ENCODE results near the gene RYR1. TPM values are rescaled to one million over a fixed set of nuclear protein-coding genes. Genes with fewer than 3 reads are reported as not detected.

RYR1 gene
- total and polyA plus RNA-seq, 10 of the 15 experiments (the other 5 are each of a cell fraction or from before 2014, with no cell fraction given) = under 0.01 to 0.32 (median 0.07) TPM; not detected in 1

GRCh38 chr19:38618590-38619360, 185.3 kb downstream of the RYR1 start, which contains the start of gene EIF3K (continued):
- TF ChIP-seq JUND (IDR thresholded peaks at IDR 0.05; ENCODE audit: low read depth, low read length) = no peak
- TF ChIP-seq POLR2A (IDR thresholded peaks at IDR 0.05; ENCODE audit: low read depth, low read length) = peak; percentile 98
- peak; percentile 89 for TF ChIP-seq SIN3A (IDR thresholded peaks at IDR 0.05; ENCODE audit: low read depth, low read length)
- TF ChIP-seq HDGF (IDR thresholded peaks at IDR 0.05) = peak; percentile 82; the same call in 1 of the 2 replicates
- no peak for TF ChIP-seq CUX1 (IDR thresholded peaks at IDR 0.05; ENCODE audit: insufficient replicate concordance, low read depth, low read length)
- no peak for TF ChIP-seq TCF3 (IDR thresholded peaks at IDR 0.05; ENCODE audit: borderline replicate concordance, insufficient read depth, low read depth, low read length)
- no peak for TF ChIP-seq BRCA1 (IDR thresholded peaks at IDR 0.05; ENCODE audit: low read depth, low read length)
- TF ChIP-seq CHD4 (IDR thresholded peaks at IDR 0.05) = no peak
- no peak for TF ChIP-seq NFYA (IDR thresholded peaks at IDR 0.05; ENCODE audit: borderline replicate concordance, low read depth, low read length)
- no peak for TF ChIP-seq ZNF384 (IDR thresholded peaks at IDR 0.05; ENCODE audit: borderline replicate concordance, low read depth, low read length)
- peak; percentile 51; the same call in 1 of the 2 replicates for TF ChIP-seq NBN (IDR thresholded peaks at IDR 0.05)
- no peak for TF ChIP-seq ZZZ3 (IDR thresholded peaks at IDR 0.05; ENCODE audit: control insufficient read depth, insufficient read length, low read depth)
- no peak for TF ChIP-seq NFIC (IDR thresholded peaks at IDR 0.05; ENCODE audit: low read depth, low read length)
- no peak for TF ChIP-seq BMI1 (IDR thresholded peaks at IDR 0.05; ENCODE audit: borderline replicate concordance)
- TF ChIP-seq CBX3 (IDR thresholded peaks at IDR 0.05; ENCODE audit: borderline replicate concordance, low read depth) = no peak
- no peak for TF ChIP-seq PRDM15 (CRISPR knock-in tag; IDR thresholded peaks at IDR 0.05)
- peak; percentile 93 for TF ChIP-seq USF1 (IDR thresholded peaks at IDR 0.05; ENCODE audit: borderline replicate concordance, extremely low read length, insufficient read depth, low read depth, low read length)
- no peak for TF ChIP-seq KAT2A (conservative IDR thresholded peaks at IDR 0.05; ENCODE audit: control insufficient read depth, low read depth, low read length)
